GM12872 (cell line): Measurements from ENCODE around the gene CDKN1C.

Experiments used
- CTCF ChIP-seq: IDR thresholded peaks from 3 replicates; pipeline ENCODE4 v1.5.1; 2011; ENCODE audit warnings: low read depth, mild to moderate bottlenecking, low read length, moderate library complexity; ENCODE audit not compliant: insufficient read depth

CDKN1C gene

GRCh38 chr11:2887515-2888195 is 2.1 kb upstream of the CDKN1C start:
- TF ChIP-seq CTCF, result no peak

- no peak for TF ChIP-seq CTCF
Measured at GRCh38 chr11:2886936-2887335, 1.4 kb upstream of the CDKN1C start.

- TF ChIP-seq CTCF, result no peak
Measured at GRCh38 chr11:2886191-2886894, 768 bp upstream of the CDKN1C start.

- no peak for TF ChIP-seq CTCF
Measured at GRCh38 chr11:2885017-2885677, 428 bp downstream of the CDKN1C start.

GRCh38 chr11:2883979-2884815 is 1.4 kb downstream of the CDKN1C start:
- TF ChIP-seq CTCF, result no peak

- no peak for TF ChIP-seq CTCF
Measured at GRCh38 chr11:2883640-2883978, 2.0 kb downstream of the CDKN1C start.

GRCh38 chr11:2882396-2883110 is 3.0 kb downstream of the CDKN1C start:
- no peak for TF ChIP-seq CTCF
